GM19099 (cell line): Measurements from ENCODE around the gene IGSF9.

Source experiments
- POLR2A ChIP-seq: IDR thresholded peaks from 3 replicates; pipeline ENCODE4 v1.6.1; 2011; ENCODE audit warnings: low read depth; ENCODE audit not compliant: insufficient read length; ENCODE audit errors: extremely low read depth

The IGSF9 gene

GRCh38 chr1:159935719-159936272 is 9.6 kb downstream of the IGSF9 start:
- TF ChIP-seq POLR2A, result no peak

DNA sequence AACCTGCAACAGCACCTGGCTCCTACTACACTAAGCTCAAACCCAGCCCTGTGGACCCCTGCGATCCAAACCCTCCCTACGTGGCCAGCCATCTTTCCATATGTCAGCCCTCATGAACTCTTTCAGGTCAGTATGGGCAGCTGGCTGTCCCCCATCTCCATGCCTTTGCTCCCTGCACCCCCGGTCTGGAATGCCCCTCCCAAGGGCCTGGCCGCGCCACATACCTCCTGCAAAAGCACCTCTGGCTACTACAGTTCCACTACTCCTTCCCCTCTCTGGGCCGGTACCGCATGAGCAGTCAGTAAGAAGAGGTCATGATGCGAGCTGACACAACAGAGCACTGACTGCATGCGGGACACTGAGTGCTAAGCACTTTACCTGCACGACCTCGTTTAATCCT is 10.1 kb downstream of the IGSF9 start:
- TF ChIP-seq POLR2A, result no peak

DNA sequence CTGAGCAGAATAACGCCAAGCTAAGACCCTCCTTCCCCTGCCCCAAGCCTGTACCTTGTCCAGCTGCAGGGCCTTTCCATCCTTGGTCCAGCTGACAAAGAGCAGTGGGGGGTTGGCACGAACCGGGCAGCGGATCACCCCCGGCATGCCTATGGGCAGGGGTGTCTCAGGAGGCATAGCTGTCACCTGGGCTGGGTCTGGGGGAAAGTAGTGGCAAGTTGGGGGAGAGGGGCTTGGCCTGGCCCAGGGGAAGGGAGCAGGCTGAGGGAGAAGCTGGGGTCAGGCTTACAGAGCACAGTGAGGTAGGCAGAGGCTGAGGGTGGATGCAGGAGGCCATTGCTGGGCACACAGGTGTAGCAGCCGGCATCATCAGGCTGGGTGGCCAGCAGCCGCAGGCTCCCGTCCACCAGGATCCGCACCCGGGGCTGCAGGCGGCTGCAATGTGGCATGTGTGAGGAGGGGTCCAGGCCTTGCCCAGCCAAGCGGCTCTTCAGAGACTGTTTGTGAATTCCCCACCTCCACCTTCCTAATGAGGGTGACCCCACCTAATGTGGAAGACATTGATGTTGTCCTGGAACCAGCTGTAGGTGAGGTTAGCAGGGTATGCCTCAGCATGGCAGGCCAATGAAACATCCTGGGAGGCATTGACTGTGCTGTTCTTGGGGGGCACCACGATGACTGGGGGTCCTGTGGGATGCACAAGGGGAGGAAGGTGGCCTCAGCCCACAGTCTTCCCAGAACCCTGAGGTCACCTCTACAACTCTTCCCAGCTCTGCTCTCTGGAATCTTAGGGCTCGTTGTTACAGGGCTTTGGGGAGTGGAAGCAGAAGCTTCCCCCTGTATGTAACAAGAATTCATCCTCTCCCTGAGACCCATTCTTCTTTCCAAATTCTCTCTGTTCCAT is 11.0 kb downstream of the IGSF9 start:
- TF ChIP-seq POLR2A, result no peak

DNA sequence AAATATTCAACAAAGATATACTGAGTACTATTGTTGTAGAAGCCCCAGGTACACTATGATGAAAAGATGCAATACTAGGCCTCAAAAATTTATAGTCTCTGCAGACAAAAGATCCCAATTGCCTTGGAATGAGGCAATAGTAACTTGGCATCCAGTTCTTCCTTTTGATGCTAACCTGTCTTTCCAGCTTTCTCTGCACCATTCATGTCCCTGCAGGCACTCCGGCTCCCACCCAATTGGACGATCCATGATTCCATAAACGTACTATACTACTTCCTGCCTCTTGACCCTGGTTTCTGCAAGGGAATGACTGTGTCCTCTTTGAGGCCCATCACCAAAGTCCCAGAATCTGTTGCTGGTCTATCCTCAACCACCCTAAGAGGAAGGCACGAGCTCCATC is 12.1 kb downstream of the IGSF9 start:
- no peak for TF ChIP-seq POLR2A

GRCh38 chr1:159932296-159933285 is 12.8 kb downstream of the IGSF9 start:
- no peak for TF ChIP-seq POLR2A

DNA sequence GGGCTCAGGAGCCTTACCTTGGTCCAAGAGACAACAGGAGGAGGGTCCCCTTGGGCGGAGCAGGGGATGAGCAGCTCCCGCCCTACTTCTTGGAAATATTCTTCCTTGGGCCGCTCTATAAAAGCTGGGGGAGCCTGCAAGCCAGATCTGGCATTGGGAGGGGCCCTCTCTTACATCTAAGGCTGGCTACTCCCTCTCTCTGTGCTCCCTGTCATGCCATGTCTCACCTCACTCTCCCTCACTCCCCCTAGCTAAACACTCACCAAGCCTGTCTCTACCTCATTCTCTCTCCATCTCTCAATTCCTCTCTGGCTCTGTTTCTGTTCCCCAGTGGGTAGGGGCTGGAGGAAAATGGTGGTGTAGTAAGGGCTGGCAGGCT is 13.6 kb downstream of the IGSF9 start:
- no peak for TF ChIP-seq POLR2A

DNA sequence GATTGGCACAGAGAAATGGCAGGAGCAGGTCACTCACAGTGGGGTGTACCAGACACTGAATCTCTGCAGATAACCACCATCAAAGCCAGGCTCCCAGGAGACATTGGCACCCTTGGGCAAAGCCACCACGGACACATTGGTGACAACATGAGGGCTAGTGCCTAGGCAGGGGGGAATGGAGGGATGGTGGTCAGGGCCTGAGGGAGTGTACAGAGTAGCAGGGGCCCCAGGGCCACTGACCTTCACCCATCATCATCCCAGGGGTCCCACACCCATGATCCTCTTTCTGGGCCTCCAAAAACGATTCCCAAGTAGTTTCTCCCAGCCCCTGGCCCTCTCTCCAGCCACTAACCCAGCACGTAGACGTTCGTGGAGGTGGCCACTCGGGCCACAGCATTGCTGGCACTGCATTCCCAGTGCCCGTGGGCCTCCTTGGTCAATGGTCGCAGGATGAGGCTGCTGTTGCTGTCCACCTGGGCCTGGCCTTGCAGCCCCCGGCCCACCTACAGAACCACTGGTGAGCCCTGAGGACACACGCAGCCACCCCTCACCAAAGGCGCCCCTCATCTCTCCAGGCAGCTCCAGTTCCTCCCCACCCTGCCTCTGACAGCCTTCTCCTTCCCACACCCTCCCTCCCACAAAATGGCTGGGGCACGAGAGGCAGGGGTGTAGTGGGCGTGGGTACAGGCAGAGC is 14.2 kb downstream of the IGSF9 start:
- no peak for TF ChIP-seq POLR2A

DNA sequence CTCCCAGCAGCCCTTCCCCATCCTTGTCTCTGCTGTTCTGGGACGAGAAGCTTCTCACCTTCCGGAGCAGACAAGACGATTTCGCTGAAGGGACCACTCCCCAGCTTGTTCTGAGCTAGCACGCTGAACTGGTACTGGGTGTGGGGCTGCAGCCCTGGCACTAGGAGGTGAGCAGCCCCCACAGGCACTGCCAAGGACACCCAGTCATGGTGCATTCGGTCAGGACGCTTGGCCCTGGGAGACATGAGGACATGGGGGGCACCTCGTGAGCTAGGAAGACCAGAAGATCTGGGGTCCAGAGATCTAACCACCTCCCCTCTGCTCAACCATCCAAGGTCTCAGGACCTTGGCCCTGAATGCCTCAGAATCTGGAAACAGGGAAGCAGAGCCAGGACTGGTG is 14.8 kb downstream of the IGSF9 start:
- no peak for TF ChIP-seq POLR2A

- no peak for TF ChIP-seq POLR2A
Measured at GRCh38 chr1:159930216-159930615, 15.2 kb downstream of the IGSF9 start.

DNA sequence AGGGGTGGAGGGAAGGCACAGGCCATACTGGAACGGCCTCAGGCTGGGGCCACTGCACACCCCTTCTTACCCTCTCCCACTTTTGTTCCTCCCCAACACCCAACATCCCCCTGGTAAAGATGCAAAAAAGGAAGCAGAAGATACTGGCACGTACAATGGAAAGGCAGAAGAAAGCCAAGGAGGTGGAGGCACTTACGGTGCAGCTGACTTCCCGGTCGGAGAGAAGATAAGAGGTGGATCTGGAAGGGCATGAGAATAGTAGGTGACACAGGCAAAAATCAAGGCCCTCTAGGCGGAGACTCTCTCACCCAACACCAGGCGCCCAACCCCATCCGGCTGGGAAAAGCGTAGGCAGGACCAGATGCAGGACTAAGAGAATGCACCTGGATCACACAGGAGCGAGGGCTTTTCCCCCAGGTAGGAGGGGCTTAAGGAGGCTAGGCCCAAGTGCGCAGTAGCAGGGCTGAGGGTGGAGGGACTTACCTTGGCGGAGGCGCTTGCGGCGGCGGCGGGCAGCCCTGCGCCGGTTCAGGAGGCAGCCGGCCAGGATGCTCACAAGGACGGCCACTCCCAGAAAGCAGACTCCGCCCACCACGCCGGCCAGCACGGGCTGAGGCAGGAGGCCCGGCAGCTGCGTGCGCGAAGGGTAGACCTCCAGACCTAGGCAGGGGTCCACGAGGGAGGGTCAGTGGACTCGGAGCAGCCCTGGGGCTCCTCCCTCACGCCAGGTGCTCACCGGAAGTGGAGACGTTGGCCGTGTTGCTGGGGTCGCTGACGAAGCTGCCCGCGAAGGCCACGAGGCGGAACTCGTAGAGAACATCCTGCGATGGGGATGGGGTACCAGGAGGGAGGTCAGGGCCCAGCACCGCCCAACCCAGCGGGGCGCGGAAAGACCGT is 16.0 kb downstream of the IGSF9 start:
- TF ChIP-seq POLR2A, result no peak

DNA sequence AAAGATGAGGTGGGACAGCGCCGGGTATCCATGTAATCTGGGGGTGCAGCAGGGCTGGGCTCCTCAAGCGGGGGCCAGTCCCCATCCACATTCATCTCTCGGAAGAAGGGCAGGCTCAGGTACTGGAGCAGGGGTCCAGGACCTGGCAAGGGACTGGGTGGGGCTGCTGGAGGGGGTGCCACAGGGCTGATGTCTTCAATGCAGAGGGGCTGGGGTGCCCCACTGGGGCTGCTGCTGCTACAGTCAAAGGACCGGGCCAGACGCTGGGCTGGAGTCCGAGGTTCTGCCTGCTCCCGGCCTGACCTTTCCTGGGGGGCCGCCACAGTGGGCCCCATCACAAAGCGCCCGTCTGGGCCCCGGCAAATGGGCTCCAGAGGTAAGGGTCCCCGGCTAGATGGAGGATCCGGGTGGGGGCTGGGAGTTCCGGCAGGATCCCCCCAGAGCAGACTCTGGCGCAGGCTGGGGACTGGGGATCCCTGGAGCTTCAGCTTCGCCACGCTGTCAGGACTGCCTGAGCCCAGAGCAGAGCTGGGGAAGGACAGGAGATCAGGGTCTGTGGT is 16.8 kb downstream of the IGSF9 start:
- TF ChIP-seq POLR2A, result no peak

- no peak for TF ChIP-seq POLR2A
Measured at GRCh38 chr1:159927849-159928431, 17.5 kb downstream of the IGSF9 start.

DNA sequence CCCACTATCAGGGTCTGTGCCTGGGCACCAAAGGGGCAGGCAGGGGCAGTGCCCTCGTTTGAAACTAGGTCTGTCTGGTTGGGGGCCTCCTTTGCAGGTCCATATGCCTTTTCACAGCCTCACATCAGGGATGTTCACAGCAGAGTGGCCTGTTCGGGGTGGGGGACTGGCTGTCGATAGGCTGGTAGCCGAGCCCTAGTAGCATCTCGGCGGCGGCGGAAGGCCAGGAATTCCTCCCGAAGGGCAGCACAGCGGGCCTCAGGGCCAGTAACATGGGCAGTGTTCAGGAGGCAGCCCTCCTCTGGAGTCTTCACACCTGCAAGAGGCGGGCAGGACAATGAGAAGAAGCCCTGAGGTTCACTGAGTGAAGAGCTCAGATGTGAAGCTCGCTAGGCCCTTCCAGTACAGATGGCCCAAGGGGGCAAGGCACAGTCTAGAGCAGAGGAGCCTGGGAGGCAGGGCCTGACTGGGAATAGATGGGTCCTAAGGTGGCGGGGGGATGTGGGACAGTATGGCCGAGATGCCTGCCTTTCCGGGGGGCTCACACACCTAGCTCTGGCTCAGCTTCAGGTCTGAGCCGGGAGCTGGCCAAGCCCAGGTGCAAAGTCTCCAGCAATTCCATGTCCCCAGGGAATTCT is 18.1 kb downstream of the IGSF9 start:
- no peak for TF ChIP-seq POLR2A
